Measurements from ENCODE around the gene STMN1. TPM values are rescaled to one million over a fixed set of nuclear protein-coding genes. Genes with fewer than 3 reads are reported as not detected.

STMN1 gene
- polyA plus RNA-seq, 2 of the 4 experiments (the other 2 are of a cell fraction), result 82.4 to 145 TPM

DNA sequence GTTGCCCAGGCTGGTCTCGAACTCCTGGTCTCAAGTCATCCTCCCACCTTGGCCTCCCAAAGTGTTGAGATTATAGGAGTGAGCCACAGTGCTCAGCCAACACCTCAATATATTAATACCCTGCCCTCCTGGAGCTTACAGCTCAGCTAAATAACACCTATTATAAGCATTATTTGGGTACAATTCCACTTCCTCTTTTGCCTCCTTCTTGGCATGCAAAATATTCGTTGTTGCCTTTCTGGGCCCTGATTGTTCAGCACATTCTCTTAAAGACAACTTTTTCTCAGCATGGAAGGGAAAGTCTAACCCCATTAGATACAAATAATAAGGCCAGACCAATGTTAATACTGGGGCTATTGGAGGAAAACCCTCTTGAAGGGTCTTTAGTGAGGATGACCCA is 33.5 kb downstream of the STMN1 start:
- CTCF ChIA-PET, result interaction anchor here (0.7 kb wide), 1 partner anchor 17 kb away, joined by 3 read pairs; no protein-coding TSS in a partner anchor

DNA sequence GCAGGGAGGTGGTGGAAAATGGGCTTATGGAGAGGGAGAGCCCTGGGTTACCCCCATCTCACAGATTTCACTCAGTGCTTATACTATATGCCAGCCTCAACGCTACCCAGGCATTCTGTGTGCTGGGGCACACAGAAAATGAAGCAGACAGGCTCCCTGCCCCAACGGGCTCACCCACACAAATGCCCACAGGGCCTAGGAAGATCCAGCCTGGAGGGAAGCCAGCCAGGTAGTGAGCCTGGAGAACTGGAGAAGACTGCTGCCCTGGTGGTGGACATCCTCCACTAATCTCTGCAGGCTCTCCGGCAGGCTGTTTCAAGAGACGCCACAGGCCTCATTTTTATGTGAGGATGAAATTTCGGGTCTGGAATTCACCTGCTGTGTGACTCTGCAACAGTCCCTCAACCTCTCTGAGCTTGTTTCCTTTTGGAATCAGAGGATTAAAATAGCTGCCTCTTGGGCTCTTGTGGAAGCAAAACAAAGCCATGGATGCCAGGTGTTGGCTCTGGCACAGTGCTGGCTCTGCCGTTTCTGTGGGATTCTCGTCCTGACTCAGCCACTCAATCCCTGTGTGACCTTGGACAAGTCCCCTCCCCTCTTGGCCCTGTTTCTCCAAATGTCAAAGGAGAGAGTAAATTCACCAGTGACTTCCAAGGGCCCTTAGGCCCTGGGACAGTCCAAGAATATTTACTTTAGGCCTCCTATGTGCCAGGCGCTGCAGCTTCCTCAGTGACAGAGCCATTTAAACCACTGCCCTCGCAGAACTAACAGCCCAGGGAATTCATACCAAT is 34.3 kb downstream of the STMN1 start:
- WGBS (ENCODE audit: missing lambda C conversion rate), result 69% methylated on average over 9 of the region's 9 CpGs
- Histone ChIP-seq H3K4me2 (peak overlapping the region; percentile 51), H3K27ac (peak overlapping the region; percentile 8 to 62; a peak in 3 of 6 replicates), H3K4me1 (peaks cover 58% of the 10 kb centered on the region), H3K4me3 (no peak overlapping the region), H3K9me3 (no peaks in the 10 kb centered on the region)
- ATAC-seq, result no peak
- ChIA-PET POLR2A (no interaction called here), CTCF (interaction anchor here (0.7 kb wide), 1 partner anchor 18 kb away, joined by 3 read pairs; no protein-coding TSS in a partner anchor)
- TF ChIP-seq, protein P1, sequence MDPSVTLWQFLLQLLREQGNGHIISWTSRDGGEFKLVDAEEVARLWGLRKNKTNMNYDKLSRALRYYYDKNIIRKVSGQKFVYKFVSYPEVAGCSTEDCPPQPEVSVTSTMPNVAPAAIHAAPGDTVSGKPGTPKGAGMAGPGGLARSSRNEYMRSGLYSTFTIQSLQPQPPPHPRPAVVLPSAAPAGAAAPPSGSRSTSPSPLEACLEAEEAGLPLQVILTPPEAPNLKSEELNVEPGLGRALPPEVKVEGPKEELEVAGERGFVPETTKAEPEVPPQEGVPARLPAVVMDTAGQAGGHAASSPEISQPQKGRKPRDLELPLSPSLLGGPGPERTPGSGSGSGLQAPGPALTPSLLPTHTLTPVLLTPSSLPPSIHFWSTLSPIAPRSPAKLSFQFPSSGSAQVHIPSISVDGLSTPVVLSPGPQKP (IDR thresholded peaks at IDR 0.05; ENCODE audit: low read depth, low read length), result no peak
- peak; percentile 71 for TF ChIP-seq ZFP36 (IDR thresholded peaks at IDR 0.05; ENCODE audit: borderline replicate concordance, partially characterized antibody)
- no peak for DNase-seq (ENCODE audit: low read depth in 1 of 2, low spot score in 1 of 2)
- no peak for FAIRE-seq

More for the DNA sequence above, 33.5 kb downstream of the STMN1 start:
- TF ChIP-seq, protein P2, sequence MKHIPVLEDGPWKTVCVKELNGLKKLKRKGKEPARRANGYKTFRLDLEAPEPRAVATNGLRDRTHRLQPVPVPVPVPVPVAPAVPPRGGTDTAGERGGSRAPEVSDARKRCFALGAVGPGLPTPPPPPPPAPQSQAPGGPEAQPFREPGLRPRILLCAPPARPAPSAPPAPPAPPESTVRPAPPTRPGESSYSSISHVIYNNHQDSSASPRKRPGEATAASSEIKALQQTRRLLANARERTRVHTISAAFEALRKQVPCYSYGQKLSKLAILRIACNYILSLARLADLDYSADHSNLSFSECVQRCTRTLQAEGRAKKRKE (CRISPR knock-in tag; IDR thresholded peaks at IDR 0.05; ENCODE audit: low read depth), result no peak
- TF ChIP-seq TFCP2L1 (CRISPR knock-in tag; IDR thresholded peaks at IDR 0.05), result no peak
- no peak for FAIRE-seq
- Histone ChIP-seq H3K4me3 (no peak overlapping the region), H3K9me3 (no peaks in the 10 kb centered on the region), H3K4me2 (no peak overlapping the region), H3K4me1 (peaks cover 49% of the 10 kb centered on the region), H3K27ac (peak overlapping the region in 1 of 2 experiments; percentile 62; a peak in 1 of 6 replicates)
- ATAC-seq, result no peak
- POLR2A ChIA-PET, result no interaction called here
- no peak for DNase-seq (ENCODE audit: low read depth in 1 of 2, low spot score in 1 of 2)
- WGBS (ENCODE audit: missing lambda C conversion rate), result 88% methylated on average over 2 of the region's 2 CpGs

DNA sequence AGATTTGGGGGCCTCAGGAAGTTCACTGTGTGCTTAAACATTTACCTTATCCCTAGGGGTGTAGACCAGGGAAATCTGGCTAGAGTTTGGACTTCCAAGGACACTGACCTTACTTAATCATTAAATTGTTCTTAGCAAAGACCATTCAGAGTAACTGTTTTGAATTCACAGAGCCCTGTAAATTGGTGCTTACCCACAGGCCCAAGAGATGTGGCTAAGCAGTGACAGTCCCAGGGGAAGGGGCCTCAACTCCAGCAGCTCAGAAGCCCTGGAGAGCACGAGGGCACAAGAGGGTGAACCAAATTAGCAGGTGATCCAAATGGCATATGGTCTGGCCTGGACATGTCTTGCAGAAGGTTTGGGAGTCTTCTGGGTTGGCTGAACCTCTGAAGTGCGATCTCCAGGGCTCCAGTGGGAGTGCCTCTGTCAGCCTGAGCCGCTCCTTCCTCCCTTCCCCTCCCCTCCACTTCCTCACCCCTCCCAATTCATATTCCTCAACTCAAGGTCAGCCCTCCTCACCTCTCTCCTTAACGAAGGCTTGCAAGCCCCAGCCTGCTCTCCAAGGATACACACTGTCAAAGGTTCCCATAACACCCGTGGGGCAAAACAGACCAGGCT is 35.0 kb downstream of the STMN1 start:
- Histone ChIP-seq H3K9me3 (no peaks in the 10 kb centered on the region), H3K4me1 (peaks cover 65% of the 10 kb centered on the region), H3K27ac (peak overlapping the region; percentile 45 to 62; a peak in 4 of 6 replicates), H3K4me2 (peak overlapping the region; percentile 51), H3K4me3 (no peak overlapping the region)
- ChIA-PET CTCF (no interaction called here), POLR2A (no interaction called here)
- no peak for FAIRE-seq
- ATAC-seq, result no peak
- 46% methylated on average over 5 of the region's 5 CpGs for WGBS (ENCODE audit: missing lambda C conversion rate)
- TF ChIP-seq JUN (IDR thresholded peaks at IDR 0.05) (no peak), ZNF302 (CRISPR knock-in tag; IDR thresholded peaks at IDR 0.05) (no peak), KDM5A (IDR thresholded peaks at IDR 0.05) (no peak), RARB (CRISPR knock-in tag; IDR thresholded peaks at IDR 0.05) (no peak), CBX8 (IDR thresholded peaks at IDR 0.05) (no peak), ZC3H11A (IDR thresholded peaks at IDR 0.05) (no peak), RFX5 (IDR thresholded peaks at IDR 0.05) (no peak), HDAC2 (IDR thresholded peaks at IDR 0.05) (no peak), PHF8 (IDR thresholded peaks at IDR 0.05; ENCODE audit: borderline replicate concordance, low read depth) (no peak), JUNB (IDR thresholded peaks at IDR 0.05) (no peak), EHF (CRISPR knock-in tag; IDR thresholded peaks at IDR 0.05) (no peak), MAFK (IDR thresholded peaks at IDR 0.05; ENCODE audit: partially characterized antibody) (no peak), FOSB (CRISPR knock-in tag; IDR thresholded peaks at IDR 0.05) (no peak), NPAS2 (CRISPR knock-in tag; IDR thresholded peaks at IDR 0.05; ENCODE audit: borderline replicate concordance) (no peak)
- TF ChIP-seq, protein P3, sequence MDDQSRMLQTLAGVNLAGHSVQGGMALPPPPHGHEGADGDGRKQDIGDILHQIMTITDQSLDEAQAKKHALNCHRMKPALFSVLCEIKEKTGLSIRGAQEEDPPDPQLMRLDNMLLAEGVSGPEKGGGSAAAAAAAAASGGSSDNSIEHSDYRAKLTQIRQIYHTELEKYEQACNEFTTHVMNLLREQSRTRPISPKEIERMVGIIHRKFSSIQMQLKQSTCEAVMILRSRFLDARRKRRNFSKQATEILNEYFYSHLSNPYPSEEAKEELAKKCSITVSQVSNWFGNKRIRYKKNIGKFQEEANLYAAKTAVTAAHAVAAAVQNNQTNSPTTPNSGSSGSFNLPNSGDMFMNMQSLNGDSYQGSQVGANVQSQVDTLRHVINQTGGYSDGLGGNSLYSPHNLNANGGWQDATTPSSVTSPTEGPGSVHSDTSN (IDR thresholded peaks at IDR 0.05), result no peak
- TF ChIP-seq, protein P4, sequence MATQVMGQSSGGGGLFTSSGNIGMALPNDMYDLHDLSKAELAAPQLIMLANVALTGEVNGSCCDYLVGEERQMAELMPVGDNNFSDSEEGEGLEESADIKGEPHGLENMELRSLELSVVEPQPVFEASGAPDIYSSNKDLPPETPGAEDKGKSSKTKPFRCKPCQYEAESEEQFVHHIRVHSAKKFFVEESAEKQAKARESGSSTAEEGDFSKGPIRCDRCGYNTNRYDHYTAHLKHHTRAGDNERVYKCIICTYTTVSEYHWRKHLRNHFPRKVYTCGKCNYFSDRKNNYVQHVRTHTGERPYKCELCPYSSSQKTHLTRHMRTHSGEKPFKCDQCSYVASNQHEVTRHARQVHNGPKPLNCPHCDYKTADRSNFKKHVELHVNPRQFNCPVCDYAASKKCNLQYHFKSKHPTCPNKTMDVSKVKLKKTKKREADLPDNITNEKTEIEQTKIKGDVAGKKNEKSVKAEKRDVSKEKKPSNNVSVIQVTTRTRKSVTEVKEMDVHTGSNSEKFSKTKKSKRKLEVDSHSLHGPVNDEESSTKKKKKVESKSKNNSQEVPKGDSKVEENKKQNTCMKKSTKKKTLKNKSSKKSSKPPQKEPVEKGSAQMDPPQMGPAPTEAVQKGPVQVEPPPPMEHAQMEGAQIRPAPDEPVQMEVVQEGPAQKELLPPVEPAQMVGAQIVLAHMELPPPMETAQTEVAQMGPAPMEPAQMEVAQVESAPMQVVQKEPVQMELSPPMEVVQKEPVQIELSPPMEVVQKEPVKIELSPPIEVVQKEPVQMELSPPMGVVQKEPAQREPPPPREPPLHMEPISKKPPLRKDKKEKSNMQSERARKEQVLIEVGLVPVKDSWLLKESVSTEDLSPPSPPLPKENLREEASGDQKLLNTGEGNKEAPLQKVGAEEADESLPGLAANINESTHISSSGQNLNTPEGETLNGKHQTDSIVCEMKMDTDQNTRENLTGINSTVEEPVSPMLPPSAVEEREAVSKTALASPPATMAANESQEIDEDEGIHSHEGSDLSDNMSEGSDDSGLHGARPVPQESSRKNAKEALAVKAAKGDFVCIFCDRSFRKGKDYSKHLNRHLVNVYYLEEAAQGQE (IDR thresholded peaks at IDR 0.05), result no peak
- TF ChIP-seq, protein P5, sequence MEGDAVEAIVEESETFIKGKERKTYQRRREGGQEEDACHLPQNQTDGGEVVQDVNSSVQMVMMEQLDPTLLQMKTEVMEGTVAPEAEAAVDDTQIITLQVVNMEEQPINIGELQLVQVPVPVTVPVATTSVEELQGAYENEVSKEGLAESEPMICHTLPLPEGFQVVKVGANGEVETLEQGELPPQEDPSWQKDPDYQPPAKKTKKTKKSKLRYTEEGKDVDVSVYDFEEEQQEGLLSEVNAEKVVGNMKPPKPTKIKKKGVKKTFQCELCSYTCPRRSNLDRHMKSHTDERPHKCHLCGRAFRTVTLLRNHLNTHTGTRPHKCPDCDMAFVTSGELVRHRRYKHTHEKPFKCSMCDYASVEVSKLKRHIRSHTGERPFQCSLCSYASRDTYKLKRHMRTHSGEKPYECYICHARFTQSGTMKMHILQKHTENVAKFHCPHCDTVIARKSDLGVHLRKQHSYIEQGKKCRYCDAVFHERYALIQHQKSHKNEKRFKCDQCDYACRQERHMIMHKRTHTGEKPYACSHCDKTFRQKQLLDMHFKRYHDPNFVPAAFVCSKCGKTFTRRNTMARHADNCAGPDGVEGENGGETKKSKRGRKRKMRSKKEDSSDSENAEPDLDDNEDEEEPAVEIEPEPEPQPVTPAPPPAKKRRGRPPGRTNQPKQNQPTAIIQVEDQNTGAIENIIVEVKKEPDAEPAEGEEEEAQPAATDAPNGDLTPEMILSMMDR (IDR thresholded peaks at IDR 0.05), result no peak
- no peak for DNase-seq (ENCODE audit: low read depth in 1 of 2, low spot score in 1 of 2)

Measured in A549 (cell line).